ENCODE data around the gene PLA2G5.
A peak's percentile ranks its signal among the peaks of the same experiment; 100 is the strongest.
"Not testable (repeated sequence)": the region's sequence is repeated elsewhere in the genome, so short reads cannot be mapped to it uniquely, and the experiment has no call there.

PLA2G5 gene, protein sequence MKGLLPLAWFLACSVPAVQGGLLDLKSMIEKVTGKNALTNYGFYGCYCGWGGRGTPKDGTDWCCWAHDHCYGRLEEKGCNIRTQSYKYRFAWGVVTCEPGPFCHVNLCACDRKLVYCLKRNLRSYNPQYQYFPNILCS

DNA sequence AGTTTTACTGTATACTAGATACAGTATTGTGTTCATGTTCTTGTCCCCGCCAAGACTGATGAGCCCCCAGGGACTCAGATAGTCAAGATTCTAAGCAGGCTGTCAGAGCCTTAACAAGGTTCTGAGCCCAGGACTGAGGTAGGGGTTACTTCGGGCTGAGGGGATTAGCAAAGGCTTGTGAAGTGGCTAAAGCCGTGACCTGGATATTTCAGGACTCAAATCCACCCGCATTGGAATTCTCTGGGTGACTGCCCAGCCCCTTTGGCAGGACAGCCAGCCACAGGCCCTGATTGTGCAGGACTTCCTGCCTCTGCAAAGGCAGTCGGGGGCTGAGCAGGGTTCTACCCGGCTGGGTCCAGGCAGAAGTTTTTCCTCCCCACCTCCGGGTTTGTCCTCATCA is at the start of gene PLA2G5:
TSS of gene PLA2G5 (plus strand) at position 321 of the 400 bp plus-strand sequence. CDS start 14,637 bp downstream, outside the sequence.
- no peak for DNase-seq (ENCODE audit: low spot score)

DNA sequence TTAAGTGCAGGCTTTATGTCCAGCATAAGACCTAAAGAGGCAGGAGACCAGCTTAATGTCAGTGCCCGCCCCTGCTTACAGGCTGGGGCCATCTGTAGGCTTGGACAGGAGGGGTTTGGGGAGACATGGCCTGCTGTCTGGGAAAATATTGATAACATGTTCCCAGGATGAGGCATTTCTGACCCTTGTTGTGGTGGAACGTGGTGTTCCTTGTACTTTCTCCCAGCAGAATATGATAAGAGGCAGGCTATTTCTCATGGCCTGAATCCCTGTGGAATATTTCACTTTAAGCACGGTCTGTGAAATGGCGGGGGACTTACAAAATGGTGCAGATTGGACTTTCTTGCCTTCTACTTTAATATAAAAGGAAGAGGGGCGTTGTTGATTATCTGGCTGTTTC is 41.9 kb upstream of the PLA2G5 start:
- no peak for DNase-seq (ENCODE audit: low spot score)

DNA sequence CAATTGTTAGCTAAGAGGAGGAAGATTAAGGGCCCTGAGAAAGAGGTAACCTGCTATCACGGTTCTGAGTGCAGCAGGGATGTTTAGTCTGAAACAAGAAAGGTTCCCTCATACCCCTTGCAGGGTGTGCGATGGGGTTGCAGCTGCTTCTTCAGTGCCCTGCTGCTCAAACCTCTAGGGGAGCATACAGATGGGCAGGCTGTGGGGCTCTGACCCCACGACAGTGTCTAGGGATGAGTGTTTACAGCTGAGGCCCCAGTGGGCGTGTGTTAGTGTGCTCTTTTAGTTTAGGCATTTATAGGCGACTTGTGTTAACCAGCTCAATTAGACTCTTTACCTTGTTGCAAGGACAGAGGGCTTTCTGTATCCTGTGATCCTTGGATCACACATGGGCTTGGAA is 41.3 kb upstream of the PLA2G5 start:
- DNase-seq (ENCODE audit: low spot score), result no peak

DNA sequence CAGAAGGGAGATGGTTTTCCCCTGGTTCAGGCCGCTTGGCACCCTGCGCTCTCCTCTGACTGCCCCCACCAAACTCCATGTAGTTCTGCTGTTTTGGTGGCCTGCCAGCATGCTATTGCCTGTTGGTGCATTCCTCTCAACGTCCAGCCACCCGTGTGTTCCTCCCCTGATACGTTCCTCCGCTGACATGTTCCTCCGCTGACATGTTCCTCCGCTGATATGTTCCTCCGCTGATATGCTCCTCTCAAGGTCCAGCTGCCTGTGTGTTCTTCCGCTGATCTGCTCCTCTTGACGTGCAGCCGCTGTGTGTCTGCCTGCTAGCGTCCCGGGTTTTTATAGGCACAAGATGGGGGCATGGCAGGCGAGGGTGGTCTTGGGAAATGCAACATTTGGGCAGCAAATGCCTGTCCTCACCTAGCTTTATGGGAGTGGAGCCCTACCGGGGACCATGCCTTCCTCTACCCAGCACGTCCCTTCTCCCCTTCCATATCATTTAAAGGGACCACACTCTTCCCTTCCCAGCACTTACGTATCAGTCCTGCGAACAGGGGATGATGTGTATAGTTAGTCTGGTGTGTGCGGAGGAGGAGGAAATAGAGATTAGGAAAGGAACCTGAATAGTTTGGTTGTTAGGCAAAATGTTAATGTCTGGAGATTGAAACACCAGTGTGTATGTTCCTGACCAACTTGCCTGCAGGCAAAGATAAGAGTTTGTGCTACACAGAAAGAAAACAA is 40.6 kb upstream of the PLA2G5 start:
- peak; percentile 78 for DNase-seq (ENCODE audit: low spot score)

DNA sequence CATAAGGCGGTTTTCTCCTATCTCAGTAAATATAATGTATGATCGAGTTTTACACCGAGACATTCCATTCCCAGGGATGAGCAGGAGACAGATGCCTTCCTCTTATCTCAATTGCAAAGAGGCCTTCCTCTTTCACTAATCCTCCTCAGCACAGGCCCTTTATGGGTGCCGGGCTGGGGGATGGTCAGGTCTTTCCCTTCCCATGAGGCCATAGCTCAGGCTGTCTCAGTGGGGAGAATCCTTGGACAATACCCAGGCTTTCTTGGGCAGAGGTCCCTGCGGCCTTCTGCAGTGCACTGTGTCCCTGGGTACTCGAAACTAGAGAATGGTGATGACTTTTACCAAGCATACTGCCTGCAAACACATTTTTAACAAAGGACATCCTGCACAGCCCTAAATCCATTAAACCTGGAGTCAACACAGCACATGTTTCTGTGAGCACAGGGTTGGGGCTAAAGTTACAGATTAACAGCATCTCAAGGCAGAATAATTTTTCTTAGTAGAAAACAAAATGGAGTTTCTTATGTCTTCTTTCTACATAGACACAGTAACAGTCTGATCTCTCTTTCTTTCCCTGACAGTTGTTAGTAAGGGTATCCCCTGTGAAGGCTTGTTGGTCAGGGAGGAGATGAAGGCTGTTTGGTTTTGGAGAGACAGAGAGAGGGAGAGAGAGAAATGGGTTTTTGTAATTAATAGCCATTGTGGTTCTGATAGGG is 39.4 kb upstream of the PLA2G5 start:
- DNase-seq (ENCODE audit: low spot score), result not testable (repeated sequence)

DNA sequence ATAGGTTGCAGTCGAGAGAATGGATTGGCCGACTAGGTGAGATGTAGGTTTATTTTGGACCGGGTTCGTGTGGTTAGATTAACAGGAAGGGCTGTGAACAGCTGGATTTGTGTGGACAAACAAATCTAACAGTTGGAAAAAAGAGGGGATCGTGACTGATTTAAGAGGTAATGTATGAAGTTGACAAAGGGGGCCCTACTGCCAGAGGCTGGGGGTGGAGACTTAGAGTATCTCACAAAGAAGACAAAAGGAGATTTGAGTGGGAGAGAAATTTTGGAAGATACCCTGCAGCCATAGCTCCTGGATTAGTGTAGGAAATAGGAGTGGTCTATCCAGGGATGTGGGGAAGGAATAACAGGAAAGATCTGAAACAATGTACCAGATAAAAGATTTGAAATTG is 38.8 kb upstream of the PLA2G5 start:
- no peak for DNase-seq (ENCODE audit: low spot score)

DNA sequence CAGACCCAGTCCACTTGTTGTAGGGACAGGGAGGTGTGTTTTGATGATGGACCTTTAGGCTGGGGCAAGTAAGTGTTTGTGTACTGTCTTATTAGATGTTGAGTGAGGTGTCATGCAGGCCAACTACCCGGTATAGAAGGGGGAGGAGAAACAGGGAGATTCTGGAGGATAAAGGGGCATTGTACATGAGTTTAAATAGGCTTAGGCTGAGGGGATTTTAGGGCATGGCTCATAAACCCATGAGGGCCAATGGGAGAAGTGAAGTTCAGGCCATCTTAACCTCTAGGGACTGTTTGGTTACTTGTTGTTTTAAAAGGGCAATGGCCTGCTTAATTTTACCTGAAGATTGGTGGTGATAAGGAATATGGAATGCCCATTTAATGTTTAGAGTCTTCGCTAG is 38.2 kb upstream of the PLA2G5 start:
- peak; percentile 37 for DNase-seq (ENCODE audit: low spot score)

DNA sequence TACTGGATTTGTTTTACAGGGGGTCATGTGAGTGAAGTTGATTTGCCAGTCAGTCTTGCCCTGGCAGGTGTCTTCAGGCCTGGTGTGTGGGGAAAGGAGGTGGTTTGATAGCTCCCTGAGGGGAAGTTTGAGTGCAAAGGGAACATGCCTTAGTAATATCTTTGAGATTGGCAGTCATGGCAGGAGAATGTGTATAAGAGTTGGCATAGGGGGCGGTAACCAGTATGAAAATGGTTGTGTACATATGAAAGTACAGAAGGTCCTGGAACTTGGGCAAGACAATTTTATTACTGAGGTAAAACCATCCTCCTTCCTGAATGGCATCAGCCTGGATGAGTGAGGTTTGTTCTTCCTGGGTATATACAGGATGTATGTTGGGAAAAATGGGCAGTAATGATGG is 37.6 kb upstream of the PLA2G5 start:
- no peak for DNase-seq (ENCODE audit: low spot score)

DNA sequence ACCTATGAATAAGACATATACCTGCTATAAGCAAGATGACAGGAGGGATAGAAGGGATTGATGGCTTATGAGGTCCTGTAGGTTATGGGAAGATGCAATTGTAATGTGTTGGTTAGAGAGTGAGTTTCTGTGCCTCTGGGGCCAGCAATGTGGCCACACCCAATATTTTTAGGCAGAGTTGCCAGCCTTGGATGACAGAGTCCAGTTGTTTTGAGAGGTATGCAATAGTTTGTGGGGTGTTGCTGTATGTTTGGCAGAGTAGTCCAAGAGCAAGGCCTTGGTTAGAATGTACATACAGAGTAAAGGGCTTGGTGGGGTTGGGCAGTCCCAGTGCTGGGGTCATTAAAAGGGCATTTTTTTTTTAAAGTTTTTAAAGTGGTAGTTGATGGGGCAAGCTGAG is 36.6 kb upstream of the PLA2G5 start:
- DNase-seq (ENCODE audit: low spot score), result no peak

DNA sequence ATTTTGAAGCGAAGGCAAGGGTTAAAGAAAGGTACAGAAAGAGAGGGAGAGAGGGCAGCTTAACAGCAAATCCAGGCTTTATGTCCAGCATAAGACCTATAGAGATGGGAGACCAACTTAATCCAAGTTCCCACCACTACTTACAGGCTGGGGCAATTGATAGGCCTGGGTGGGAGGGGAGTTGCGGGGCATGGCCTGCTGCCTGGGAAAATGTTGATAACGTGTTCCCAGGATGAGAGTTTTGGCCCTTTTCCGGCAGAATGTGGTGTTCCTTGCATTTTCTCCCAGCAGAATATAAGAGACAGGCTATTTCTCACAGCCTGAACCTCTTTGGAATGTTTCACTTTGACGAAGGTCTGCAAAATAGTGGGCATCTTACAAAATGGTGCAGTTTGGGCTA is 34.9 kb upstream of the PLA2G5 start:
- no peak for DNase-seq (ENCODE audit: low spot score)

DNA sequence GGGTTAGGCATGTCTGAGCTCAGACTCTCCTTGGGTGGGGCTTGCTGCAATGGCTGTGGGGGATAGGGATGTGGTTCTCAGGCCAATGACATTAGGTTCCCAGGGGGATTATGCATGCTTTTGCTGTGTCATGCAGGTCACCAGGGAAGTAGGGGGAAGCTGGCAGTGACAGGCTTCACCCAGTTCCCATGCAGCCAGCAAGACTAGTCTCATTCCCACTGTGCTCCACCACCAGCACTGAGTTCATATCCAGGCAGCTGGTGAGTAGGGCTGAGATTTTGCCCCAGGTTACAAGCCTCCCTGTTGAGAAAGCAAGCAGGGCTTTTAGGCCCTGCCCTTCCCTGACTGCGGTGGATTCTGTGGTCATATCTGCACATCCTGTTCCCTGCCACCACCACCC is 32.1 kb upstream of the PLA2G5 start:
- DNase-seq (ENCODE audit: low spot score), result no peak

DNA sequence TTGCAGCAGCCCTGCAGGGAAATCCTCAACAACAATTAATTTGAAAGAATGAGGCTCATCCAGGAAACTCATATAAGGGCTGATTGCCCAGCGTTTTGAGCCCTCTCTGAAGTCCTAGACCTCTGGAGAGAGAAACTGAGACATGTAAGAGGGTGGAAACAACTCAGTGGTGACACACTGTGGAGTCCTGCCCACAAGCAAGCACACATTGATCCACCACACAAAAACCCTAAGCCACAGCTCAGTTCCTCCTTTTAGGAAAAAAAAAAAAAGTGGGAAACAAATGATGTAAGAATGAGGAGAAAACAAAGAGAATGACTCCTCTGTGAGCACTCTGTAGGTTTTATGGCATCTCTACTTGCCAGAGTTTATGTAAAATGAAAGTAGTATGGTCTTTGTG is 22.9 kb upstream of the PLA2G5 start:
- DNase-seq (ENCODE audit: low spot score), result no peak

DNA sequence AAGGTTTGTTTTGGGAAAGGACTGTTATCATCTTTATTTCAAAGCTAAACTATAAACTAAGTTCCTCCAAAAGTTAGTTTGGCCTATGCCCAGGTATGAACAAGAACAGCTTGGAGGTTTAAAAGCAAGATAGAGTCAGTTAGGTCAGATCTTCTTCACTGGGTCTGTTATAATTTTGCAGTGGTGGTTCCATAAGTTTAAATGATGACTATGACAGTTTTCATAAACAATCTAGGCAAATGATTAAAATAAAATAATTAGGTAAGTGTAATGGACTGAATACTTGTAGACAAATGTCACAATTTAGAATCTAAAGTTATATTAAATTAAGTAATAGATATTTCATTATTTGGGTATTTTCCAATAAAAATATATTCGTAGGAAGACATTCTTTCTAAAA is 21.4 kb upstream of the PLA2G5 start:
- DNase-seq (ENCODE audit: low spot score), result no peak

DNA sequence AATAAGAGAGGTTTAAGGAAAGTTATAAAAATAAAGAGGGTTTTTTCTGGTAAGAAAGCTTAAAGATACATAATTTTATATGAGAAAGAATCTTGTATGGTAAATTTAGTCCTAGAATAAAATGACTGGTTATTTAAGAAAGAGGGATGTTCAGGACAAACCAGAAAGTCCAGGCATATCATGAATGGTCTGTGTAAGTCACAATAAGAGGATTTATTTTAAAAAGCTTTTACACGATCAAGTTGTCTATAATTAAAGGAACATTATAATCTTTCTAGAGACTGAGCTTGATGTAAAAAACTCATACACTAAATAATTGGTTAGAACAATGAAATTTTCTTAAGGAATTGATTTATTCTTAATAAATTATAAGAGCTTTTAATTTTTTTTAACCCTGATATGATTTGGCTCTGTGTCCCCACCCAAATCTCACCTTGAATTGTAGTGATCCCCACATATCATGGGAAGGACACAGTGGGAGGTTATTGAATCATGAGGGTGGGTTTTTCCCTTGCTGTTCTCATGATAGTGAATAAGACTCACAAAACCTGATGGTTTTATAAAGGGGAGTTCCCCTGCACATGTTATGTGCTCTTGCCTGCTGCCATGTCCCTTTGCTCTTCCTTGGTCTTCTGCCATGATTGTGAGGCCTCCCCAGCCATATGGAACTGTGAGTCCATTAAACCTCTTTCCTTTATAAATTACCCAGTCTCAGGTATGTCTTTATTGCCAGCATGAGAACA is 20.8 kb upstream of the PLA2G5 start:
- not testable (repeated sequence) for DNase-seq (ENCODE audit: low spot score)

DNA sequence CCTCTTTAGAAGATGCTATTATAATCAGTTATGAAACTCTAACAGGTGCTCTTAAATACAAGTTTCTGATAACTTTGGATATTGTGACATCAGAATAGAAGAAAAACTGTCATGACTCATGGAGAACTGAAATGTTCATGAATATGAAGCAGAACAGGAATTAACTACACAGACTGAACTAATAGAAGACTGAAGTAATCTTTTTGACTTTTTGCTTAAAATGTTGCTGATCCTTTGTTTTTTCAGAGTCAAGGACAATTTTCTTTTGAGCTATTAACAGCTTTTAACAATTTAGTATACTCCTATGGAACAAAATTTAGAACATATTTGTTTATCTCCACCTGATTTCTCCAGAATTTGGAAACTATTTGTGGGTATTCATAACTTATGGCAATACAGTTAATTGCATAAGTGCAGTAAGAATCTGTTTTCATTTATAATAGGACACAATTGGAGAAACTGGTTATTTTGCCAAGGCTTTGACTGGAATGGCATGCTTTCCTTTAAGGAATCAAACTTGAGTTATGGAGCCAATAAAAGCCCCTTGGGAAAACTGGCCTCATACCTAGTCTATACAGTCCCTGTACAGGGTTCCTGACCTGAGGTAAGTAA is 18.7 kb upstream of the PLA2G5 start:
- DNase-seq (ENCODE audit: low spot score), result no peak

DNA sequence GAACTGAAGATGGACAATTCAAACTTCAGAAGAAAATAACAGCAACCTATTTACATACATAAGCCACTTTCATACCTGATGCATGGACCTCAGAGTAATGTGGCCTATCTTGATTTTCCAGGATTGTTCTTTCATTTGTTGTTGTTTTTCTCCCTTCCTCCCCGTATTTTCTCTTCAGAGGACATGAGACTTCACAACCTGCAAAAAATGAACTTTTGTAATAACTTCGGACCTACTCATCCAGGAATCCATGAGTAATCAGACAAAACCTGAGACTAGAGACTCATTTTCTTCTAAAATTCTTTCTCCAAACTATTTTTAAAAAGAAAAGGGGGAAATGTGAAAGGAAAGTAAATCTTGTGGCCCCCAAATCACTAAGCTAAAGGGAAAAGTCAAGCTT is 17.6 kb upstream of the PLA2G5 start:
- no peak for DNase-seq (ENCODE audit: low spot score)

DNA sequence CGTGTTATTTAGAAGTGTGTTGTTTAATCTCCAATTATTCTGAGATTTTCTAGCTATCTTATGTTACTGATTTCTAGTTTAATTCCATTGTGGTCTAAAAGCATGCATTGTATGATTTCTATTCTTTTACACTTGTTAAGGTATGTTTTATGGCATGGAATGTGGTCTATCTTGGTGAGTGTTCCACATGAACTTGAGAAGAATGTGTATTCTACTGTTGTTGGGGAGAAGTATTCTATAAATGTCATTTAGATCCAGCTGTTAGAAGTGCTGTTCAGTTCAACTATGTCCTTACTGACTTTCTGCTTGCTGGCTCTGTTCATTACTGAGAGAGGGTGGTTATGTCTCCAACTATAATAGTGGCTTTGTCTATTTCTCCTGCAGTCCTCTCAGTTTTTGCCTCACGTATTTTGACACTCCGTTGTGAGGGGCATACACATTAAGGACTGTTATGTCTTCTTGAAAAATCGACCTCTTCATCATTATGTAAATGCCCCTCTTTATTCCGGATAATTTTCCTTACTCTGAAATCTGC is 12.0 kb upstream of the PLA2G5 start:
- peak; percentile 36 for DNase-seq (ENCODE audit: low spot score)

DNA sequence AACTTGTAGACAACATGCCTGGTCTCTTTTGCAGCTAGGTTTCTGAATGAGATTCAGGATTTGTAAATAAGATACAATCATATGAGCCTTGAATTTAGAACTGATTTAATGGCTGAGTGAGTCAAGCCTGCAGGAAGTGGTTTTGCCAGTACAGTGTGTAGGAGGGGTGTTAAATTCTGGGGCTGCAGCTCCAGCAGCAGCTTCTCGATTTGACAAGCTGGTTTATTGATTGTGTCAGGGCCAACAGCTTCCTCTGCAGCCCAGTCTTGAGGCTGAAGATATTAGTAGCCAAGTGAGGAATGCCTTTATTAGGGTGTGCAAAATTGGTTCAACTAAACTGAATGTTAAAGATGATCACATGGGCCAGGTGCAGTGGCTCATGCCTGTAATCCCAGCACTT is 11.5 kb upstream of the PLA2G5 start:
- peak; percentile 86 for DNase-seq (ENCODE audit: low spot score)

DNA sequence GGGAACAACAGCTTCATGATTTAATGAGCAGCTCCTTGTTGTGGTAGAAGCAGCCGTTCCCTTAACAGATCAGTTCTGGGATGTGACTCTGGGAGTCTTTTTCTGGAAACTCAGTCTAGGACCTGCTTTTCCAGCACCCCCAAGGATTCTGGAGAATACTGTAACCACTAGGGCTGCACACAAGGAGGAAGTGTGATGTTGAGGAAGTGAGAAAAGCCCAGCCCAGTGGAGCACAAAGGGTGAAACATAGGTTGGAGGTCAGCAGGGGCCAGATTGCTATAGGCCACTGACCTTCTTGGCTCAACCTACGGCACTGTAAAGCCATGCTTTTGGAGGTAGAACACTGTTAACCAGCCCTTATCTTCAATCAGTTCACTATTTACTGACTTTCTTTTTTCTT is 10.1 kb upstream of the PLA2G5 start:
- no peak for DNase-seq (ENCODE audit: low spot score)

DNA sequence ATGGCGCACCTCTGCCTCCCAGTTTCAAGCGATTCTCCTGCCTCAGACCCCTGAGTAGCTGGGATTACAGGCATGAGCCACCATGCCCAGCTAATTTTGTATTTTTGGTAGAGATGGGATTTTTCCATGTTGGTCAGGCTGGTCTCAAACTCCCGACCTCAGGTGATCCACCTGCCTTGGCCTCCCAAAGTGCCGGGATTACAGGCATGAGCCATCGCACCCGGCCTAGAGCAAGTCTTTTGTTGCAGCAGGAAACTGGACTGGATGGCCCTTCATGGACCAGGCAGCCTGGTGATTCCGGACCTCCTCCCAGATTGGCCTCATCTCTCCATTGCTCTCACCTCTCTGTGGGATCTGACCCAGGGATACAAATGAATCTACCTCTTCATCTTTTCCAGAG is 9.2 kb upstream of the PLA2G5 start:
- not testable (repeated sequence) for DNase-seq (ENCODE audit: low spot score)

DNA sequence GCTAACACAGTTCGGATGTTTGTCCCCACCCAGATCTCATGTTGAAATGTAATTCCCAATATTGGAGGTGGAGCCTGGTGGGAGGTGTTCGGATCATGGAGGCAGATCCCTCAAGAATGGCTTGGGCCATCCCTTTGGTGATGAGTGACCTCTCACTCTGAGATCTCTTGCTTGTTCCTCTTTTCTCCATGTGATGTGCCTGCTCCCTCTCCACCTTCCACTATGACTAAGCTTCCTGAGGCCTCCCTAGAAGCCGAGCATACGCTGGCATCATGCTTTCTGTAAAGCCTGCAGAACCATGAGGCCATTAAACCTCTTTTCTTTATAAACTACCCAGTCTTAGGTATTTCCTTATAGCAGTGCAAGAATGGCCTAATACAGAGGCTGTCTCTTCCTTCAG is 8.1 kb upstream of the PLA2G5 start:
- no peak for DNase-seq (ENCODE audit: low spot score)

DNA sequence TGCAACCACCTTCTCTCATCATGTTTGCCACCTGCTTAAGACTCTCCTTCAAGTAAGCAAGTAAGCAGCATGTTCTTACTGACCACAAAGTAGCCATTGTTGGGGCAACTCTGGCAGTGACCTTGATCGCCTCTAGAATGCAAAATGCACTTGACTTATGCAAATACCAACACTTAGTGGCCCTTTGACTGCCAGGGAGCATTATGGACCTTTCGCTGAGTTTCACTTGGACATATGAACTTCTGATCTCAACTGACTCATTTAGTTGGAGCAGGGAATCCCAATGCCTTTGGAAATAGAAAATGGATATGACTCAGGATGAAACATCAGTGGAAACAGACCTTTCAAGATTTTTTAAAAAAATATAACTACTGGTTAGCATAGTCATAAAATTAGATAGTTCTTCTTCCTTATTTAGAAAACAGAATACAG is 6.1 kb upstream of the PLA2G5 start:
- peak; percentile 61 for DNase-seq (ENCODE audit: low spot score)
